Brain microvascular endothelial cell (primary cell): ENCODE results near the gene SFT2D3.
A peak's percentile ranks its signal among the peaks of the same experiment; 100 is the strongest.

Source experiments
- DNase-seq: peaks from one replicate; pipeline ENCODE4 v3.0.0-alpha.2; 2020
- H3K27ac ChIP-seq: fragments of 250-450 bp; sonication (Bioruptor Pico); 2 replicates; pipeline ENCODE4 v1.5.1; 2020; ENCODE audit warnings: mild to moderate bottlenecking, moderate library complexity
- H3K27me3 ChIP-seq: fragments of 250-450 bp; sonication (Bioruptor Pico); replicated peaks from 2 replicates; pipeline ENCODE4 v1.5.1; 2020; ENCODE audit warnings: mild to moderate bottlenecking
- H3K36me3 ChIP-seq: fragments of 250-450 bp; sonication (Bioruptor Pico); replicated peaks from 2 replicates; pipeline ENCODE4 v1.5.1; 2020; ENCODE audit warnings: mild to moderate bottlenecking
- H3K4me3 ChIP-seq: 2 replicates; pipeline ENCODE4 v1.5.1; 2011; ENCODE audit warnings: low read depth, mild to moderate bottlenecking, control low read depth, low read length, moderate library complexity
- CTCF ChIP-seq: IDR thresholded peaks from 2 replicates; pipeline ENCODE4 v1.5.1; 2011; ENCODE audit warnings: low read depth, mild to moderate bottlenecking, moderate library complexity, low read length, control low read depth, inconsistent platforms; ENCODE audit errors: missing control alignments
- in situ Hi-C: cut with HindIII; loops from 2 replicates; pipeline ENCODE4 v1.10.0; 2017; ENCODE audit warnings: low sequenced_read_pairs, low pct_ligation_motif_present

Gene SFT2D3

GRCh38 chr2:127658641-127659407 is 42.5 kb upstream of the SFT2D3 start:
- no peak for DNase-seq
- no peak for TF ChIP-seq CTCF
- no peaks in the 10 kb centered on the region for H3K27me3 ChIP-seq

DNA sequence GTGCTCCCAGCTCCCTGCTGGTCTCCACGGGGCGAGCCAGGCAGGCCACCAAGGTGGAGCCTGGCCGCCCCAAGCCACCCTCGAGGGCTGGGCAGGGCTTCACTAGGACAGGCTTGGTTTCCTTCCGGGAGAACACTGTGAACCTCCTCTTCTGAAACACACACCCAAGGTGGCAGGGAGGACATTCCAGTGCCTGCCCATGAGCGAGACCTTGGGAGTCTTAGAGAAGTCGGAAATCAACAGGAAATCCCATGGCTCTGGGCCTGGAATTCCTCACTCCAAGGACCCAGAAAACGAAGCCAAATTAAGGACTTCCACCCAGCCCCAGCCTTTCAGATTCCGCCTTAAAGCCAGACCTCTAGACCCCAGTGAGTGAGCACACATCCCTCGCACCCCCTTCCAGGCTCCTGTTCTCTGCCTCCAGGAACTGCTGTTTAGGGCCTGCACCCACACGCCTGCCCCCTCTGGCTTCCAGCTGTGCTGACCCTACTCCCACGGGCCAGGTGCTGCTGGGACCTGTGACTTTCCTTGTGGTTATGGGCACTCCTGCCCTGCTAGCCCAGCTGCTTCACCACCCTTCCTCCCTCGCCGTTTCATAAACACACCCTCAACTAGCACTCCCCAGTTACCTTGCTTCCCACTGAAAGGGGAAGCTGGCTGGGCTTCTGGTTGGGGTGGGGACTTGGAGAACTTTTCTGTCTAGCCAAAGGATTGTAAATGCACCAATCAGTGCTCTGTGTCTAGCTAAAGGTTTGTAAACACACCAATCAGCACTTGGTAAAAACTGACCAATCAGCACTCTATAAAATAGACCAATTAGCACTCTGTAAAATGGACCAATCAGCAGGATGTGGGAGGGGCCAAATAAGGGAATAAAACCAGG is 41.6 kb upstream of the SFT2D3 start:
- TF ChIP-seq CTCF: no peak
- in situ Hi-C loops: no loop called here
- Histone ChIP-seq H3K36me3 (no peaks in the 10 kb centered on the region), H3K27me3 (peaks cover 2% of the 10 kb centered on the region), H3K4me3 (no peak overlapping the region), H3K27ac (no peak overlapping the region)
- no peak for DNase-seq

More at GRCh38 chr2:127658641-127659407, 42.5 kb upstream of the SFT2D3 start:
- in situ Hi-C loops: no loop called here
- H3K27ac ChIP-seq: no peak overlapping the region
- H3K4me3 ChIP-seq: no peak overlapping the region
- H3K36me3 ChIP-seq: no peaks in the 10 kb centered on the region

DNA sequence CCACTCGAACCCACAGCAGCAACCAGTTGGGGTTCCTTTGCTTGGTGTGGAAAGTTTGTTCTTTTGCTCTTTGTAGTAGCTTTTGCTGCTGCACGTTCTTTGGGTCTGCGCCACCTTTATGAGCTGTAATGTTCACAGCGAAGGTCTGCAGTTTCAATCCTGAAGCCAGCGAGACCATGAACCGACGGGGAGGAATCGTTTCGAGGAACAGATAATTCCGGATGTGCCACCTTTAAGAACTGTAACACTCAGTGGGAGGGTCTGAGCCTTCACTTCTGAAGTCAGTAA is 41.1 kb upstream of the SFT2D3 start:
- in situ Hi-C loops: no loop called here
- Histone ChIP-seq H3K4me3 (no peak overlapping the region), H3K36me3 (no peaks in the 10 kb centered on the region), H3K27me3 (peaks cover 2% of the 10 kb centered on the region), H3K27ac (no peak overlapping the region)
- DNase-seq: no peak
- TF ChIP-seq CTCF: no peak

DNA sequence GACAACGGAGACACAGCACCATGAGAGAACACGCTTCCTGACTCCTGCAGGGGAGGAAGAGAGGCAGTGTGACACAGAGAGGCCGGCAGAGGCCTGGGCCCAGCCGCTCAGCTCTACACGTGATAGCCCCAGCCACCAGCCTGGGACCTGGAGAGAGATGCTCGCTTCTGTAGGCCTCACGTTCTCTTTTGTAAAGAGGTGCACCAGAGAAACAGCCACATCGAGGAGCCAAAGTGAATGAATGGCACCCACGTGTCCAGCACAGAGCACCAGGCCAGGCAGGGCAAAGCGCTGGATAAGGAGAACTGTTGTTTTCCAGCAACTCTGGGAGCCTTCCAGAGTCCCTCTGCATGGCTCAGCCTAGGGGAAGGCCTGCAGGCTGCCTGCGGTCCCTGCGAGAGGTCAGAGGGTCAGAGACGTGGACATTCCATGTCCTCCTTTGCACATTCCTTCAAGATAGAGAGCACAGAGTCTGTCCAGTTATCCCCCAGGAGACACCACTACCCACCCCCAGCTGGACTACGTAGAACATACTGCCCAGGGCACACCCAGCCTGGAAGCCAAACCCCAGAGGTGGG is 40.1 kb upstream of the SFT2D3 start:
- peak; percentile 41 for DNase-seq
- in situ Hi-C loops: no loop called here
- no peak for TF ChIP-seq CTCF
- Histone ChIP-seq H3K27ac (no peak overlapping the region), H3K4me3 (no peak overlapping the region), H3K36me3 (no peaks in the 10 kb centered on the region), H3K27me3 (peaks cover 5% of the 10 kb centered on the region)

DNA sequence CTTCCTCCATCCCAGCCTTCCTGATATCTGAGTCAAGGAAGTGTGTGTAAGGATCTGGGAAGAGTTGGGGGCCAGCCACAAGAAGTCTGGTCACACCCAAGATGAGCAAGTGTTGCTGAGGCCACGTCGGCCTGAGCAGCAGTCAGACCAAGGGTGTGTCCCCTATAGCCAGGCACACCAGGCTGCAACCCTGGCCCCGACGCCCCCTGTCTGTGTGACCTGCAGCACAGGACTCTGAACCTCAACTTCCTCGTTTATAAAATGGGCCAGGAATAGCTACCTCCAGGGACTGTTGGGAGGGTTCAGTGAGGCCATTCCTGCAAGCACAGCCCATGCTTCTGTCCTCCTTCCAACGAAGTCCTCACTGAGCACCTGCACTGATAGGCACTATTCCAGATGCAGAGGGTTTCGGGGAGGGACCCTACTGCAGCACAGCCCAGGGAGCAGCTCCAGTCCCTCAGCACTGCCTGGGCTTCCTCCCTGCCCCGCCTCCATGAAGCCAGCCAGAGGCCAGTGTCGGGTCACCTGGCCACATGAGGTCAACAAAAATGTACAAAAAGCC is 39.3 kb upstream of the SFT2D3 start:
- no peak for DNase-seq
- H3K36me3 ChIP-seq: no peaks in the 10 kb centered on the region
- no peak overlapping the region for H3K4me3 ChIP-seq
- peaks cover 5% of the 10 kb centered on the region for H3K27me3 ChIP-seq
- no peak for TF ChIP-seq CTCF
- no peak overlapping the region for H3K27ac ChIP-seq
- in situ Hi-C loops: no loop called here
